ENCODE data around the gene ZFP30. TPM values are rescaled to one million over a fixed set of nuclear protein-coding genes. Genes with fewer than 3 reads are reported as not detected.
A peak's percentile ranks its signal among the peaks of the same experiment; 100 is the strongest.

The ZFP30 gene
- total RNA-seq, 2 donors from 2014 or later = 5.7 to 6.8 TPM

DNA sequence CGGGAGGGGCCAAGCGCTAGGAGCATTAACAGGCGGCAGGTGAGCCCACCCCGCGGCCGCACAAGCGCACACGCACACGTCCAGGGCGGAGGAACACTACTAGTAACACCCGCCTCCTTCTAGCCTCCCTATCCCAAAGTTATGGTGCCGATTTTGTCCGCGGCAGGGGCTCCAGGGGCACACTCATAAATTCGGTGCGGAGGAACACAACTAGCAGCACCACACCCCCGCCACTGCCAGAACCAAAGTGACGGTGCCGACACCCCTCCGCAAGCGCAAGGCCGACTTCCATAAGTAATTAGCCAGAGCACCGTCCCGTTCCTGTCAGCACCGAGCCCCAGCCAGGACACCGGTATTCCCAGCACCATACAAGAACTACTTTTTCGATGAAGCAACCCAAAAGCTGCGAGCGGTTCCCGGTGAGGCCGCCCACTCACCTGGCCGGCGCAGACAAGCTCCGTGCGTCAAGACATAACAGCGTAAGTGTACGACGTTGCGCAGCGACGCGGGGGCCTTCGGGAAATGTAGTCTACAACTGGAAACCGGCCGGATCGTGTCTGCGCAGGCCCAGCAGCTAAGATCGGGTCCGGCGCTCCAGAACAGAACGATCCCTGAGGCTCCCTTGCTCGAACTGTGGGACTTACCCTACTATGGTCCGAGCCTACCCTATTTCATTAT lies 60.8 kb downstream of the ZFP30 start, which contains the start of the genes ZNF540 and ZNF571:
Gene ZNF540 (plus strand): TSS at position 573 of the 678 bp plus-strand sequence. CDS start 3,572 bp downstream, outside the sequence.
Gene ZNF571 (minus strand): TSS at position 489 of the 678 bp plus-strand sequence. CDS start 8,116 bp downstream, outside the sequence.
- H3K4me1 ChIP-seq (replicated peaks) = no peaks in the 10 kb centered on the region
- no peaks in the 10 kb centered on the region for H3K36me3 ChIP-seq
- DNase-seq (ENCODE audit: low spot score) = peak; percentile 97
- intact Hi-C loops (cut with DNase I) = loop anchor here (2.0 to 10.0 kb wide), 2 partner anchors 126 to 280 kb away; partner anchors contain the start of gene ZNF570
- under 1% methylated on average over 53 of the region's 53 CpGs for WGBS
- H3K27me3 ChIP-seq (replicated peaks; ENCODE audit: insufficient read depth) = no peaks in the 10 kb centered on the region
- TF ChIP-seq POLR2A (IDR thresholded peaks at IDR 0.05) = peak; percentile 72
- TF ChIP-seq POLR2AphosphoS5 (IDR thresholded peaks at IDR 0.05) = peak; percentile 95
- TF ChIP-seq, protein P1, sequence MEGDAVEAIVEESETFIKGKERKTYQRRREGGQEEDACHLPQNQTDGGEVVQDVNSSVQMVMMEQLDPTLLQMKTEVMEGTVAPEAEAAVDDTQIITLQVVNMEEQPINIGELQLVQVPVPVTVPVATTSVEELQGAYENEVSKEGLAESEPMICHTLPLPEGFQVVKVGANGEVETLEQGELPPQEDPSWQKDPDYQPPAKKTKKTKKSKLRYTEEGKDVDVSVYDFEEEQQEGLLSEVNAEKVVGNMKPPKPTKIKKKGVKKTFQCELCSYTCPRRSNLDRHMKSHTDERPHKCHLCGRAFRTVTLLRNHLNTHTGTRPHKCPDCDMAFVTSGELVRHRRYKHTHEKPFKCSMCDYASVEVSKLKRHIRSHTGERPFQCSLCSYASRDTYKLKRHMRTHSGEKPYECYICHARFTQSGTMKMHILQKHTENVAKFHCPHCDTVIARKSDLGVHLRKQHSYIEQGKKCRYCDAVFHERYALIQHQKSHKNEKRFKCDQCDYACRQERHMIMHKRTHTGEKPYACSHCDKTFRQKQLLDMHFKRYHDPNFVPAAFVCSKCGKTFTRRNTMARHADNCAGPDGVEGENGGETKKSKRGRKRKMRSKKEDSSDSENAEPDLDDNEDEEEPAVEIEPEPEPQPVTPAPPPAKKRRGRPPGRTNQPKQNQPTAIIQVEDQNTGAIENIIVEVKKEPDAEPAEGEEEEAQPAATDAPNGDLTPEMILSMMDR (IDR thresholded peaks at IDR 0.05) = no peak
- H3K9me3 ChIP-seq = no peaks in the 10 kb centered on the region
- H3K27ac ChIP-seq = peak within 1 kb of the TSS; percentile 94 to 96
- peak within 1 kb of the TSS; percentile 47 to 73 for H3K4me3 ChIP-seq

DNA sequence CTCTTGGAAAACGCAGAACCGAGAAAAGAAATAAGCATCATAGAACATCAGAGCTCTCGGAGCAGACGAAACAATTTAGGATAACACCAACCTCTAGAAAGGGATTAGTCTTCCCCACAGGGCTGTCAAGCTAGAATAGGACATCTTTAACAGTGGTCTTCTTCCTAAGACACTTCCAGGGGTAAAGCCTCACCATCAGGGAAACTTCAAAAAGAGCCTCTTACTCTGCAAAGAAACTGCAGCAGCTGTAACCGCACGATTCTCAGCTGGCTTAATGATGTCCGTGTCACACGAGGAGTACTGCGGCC lies 61.3 kb downstream of the ZFP30 start:
- 3% methylated on average over 9 of the region's 9 CpGs for WGBS
- Histone ChIP-seq H3K27me3 (replicated peaks; ENCODE audit: insufficient read depth) (no peaks in the 10 kb centered on the region), H3K9me3 (no peaks in the 10 kb centered on the region), H3K27ac (peak overlapping the region; percentile 94 to 96), H3K4me1 (replicated peaks) (no peaks in the 10 kb centered on the region), H3K36me3 (no peaks in the 10 kb centered on the region), H3K4me3 (peak overlapping the region; percentile 47 to 73)
- intact Hi-C loops (cut with DNase I) = loop anchor here (2.0 to 10.0 kb wide), 2 partner anchors 125 to 279 kb away; partner anchors contain the start of gene ZNF570
- TF ChIP-seq POLR2AphosphoS5 (IDR thresholded peaks at IDR 0.05) (no peak), POLR2A (IDR thresholded peaks at IDR 0.05) (no peak)
- TF ChIP-seq, protein P1 (IDR thresholded peaks at IDR 0.05) = no peak
- DNase-seq (ENCODE audit: low spot score) = no peak

DNA sequence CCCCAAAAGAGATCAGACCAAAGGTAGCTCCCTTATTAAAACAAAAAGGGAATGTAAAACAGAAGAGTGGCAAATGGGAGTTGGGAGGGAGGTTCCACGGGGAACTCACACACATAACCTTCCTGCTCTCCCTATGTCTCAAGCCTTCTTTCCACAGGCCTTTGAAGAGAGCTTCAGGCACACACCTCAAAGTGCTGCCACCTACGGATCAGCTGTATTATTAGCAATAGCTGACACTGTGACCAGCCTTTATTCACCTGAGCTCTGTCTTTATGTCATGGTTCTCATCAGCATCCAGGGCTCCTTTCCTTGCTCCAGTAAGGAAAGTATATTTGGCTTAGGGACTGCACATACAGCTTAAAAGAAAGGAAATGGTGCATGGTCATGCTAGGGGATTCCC lies 71.9 kb downstream of the ZFP30 start:
- no peak for DNase-seq (ENCODE audit: low spot score)
- Histone ChIP-seq H3K27ac (no peak overlapping the region), H3K36me3 (peaks cover 0 to 31% of the 10 kb centered on the region in 2 donors), H3K9me3 (no peaks in the 10 kb centered on the region), H3K4me3 (no peak overlapping the region), H3K4me1 (replicated peaks) (no peaks in the 10 kb centered on the region), H3K27me3 (replicated peaks; ENCODE audit: insufficient read depth) (no peaks in the 10 kb centered on the region)
- TF ChIP-seq POLR2A (IDR thresholded peaks at IDR 0.05) (no peak), POLR2AphosphoS5 (IDR thresholded peaks at IDR 0.05) (no peak)
- TF ChIP-seq, protein P1 (IDR thresholded peaks at IDR 0.05) = no peak
- intact Hi-C loops (cut with DNase I) = no loop called here
- 69% methylated on average over 2 of the region's 2 CpGs for WGBS

DNA sequence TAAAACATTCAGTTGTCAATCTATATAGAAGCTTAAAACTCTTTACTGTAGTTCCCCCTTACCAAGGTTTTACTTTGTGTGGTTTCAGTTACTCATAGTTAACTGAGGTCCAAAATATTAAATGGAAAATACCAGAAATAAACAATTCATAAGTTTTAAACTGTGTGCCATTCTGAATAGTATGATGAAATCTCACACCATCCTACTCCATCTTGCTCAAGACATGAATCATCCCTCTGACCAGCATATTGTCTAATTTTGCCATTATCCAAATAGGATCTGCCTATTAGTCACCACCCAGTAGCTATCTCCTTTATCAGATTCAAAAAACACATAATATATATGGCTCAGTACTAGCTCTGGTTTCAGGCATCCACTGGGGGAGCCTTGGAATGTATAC lies 83.1 kb downstream of the ZFP30 start:
- Histone ChIP-seq H3K36me3 (no peaks in the 10 kb centered on the region), H3K9me3 (no peaks in the 10 kb centered on the region), H3K27me3 (replicated peaks; ENCODE audit: insufficient read depth) (no peaks in the 10 kb centered on the region), H3K4me1 (replicated peaks) (no peaks in the 10 kb centered on the region), H3K27ac (no peak overlapping the region), H3K4me3 (no peak overlapping the region)
- intact Hi-C loops (cut with DNase I) = no loop called here
- DNase-seq (ENCODE audit: low spot score) = no peak
- TF ChIP-seq, protein P1 (IDR thresholded peaks at IDR 0.05) = no peak
- no peak for TF ChIP-seq POLR2AphosphoS5 (IDR thresholded peaks at IDR 0.05)
- no peak for TF ChIP-seq POLR2A (IDR thresholded peaks at IDR 0.05)

DNA sequence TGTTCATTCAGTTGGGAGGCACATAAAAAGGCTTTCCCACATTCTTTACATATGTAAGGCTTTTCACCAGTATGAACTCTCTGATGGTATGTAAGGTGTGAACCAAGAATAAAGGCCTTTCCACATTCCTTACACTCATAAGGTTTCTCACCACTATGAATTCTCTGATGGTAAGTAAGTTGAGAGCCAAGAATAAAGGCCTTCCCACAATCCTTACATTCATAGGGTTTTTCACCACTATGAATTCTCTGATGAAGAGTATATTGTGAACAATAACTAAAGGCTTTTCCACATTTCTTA lies 89.9 kb downstream of the ZFP30 start:
- DNase-seq (ENCODE audit: low spot score) = no peak
- no peak overlapping the region for H3K4me3 ChIP-seq
- peaks cover 6% of the 10 kb centered on the region for H3K9me3 ChIP-seq
- no peak overlapping the region for H3K27ac ChIP-seq
- intact Hi-C loops (cut with DNase I) = no loop called here
- no peaks in the 10 kb centered on the region for H3K27me3 ChIP-seq (replicated peaks; ENCODE audit: insufficient read depth)
- peaks cover 5% of the 10 kb centered on the region in 2 donors for H3K36me3 ChIP-seq
- no peak for TF ChIP-seq POLR2A (IDR thresholded peaks at IDR 0.05)
- no peaks in the 10 kb centered on the region for H3K4me1 ChIP-seq (replicated peaks)
